ENCODE measurements around the gene PTPRR.
"Not testable (repeated sequence)": the region's sequence is repeated elsewhere in the genome, so short reads cannot be mapped to it uniquely, and the experiment has no call there.

PTPRR gene

GRCh38 chr12:70809887-70810286 is 110.7 kb downstream of the PTPRR start:
- no peak overlapping the region for H3K4me3 ChIP-seq (ENCODE audit: low read depth, low read length)
- no peaks in the 10 kb centered on the region for H3K36me3 ChIP-seq (ENCODE audit: control insufficient read depth, insufficient read depth, low read length)
- no peaks in the 10 kb centered on the region for H3K4me1 ChIP-seq (ENCODE audit: control insufficient read depth, insufficient read depth, low read length)
- no peaks in the 10 kb centered on the region for H3K27me3 ChIP-seq (ENCODE audit: control insufficient read depth, insufficient read depth, low read length)
- no peak overlapping the region for H3K9ac ChIP-seq (ENCODE audit: low read depth, low read length)
- no peaks in the 10 kb centered on the region for H3K9me3 ChIP-seq (ENCODE audit: control insufficient read depth, insufficient read depth, low read length)

DNA sequence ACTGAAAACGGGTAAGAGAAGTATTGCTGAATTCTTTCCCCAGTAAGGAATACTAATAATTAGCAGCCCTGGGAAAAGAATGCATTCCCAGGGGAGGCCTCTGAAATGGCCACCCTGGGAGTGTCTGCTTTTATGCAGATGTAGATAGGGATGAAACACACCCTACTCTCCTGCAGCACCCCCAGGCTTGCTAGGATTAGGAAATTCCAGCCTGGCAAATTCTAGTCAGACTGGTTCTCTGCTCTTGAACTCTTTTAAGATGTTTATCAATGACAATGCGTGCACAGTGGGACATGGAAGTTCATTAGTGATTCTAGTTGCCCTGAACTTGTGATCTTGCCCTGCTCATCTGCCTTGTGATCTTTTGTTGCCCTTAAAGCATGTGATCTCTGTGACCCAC is 112.5 kb downstream of the PTPRR start:
- not testable (repeated sequence) for H3K36me3 ChIP-seq (ENCODE audit: control insufficient read depth, insufficient read depth, low read length); H3K9me3 ChIP-seq (ENCODE audit: control insufficient read depth, insufficient read depth, low read length); H3K27me3 ChIP-seq (ENCODE audit: control insufficient read depth, insufficient read depth, low read length); H3K9ac ChIP-seq (ENCODE audit: low read depth, low read length); H3K4me1 ChIP-seq (ENCODE audit: control insufficient read depth, insufficient read depth, low read length); H3K4me3 ChIP-seq (ENCODE audit: low read depth, low read length)

DNA sequence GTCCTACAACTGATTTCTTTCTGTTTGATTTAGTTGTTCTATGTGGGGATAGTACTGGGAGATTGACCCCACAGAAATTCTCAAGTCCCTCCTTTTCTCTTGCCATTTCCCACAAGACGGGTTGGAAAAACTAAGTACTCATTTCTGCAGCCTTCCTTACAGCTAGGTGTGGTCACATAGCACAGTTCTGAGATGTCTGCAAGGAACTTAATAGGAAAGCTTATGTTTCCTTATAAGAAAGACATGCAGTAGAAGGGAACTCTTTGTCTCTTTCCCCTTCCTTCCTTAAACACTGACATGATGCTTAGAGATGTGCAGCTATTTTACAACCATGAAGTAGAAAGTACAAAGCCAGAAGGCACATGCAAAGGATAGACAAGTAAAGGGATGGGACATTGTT is 113.7 kb downstream of the PTPRR start:
- H3K4me1 ChIP-seq (ENCODE audit: control insufficient read depth, insufficient read depth, low read length), result no peaks in the 10 kb centered on the region
- H3K4me3 ChIP-seq (ENCODE audit: low read depth, low read length), result no peak overlapping the region
- no peaks in the 10 kb centered on the region for H3K36me3 ChIP-seq (ENCODE audit: control insufficient read depth, insufficient read depth, low read length)
- H3K9ac ChIP-seq (ENCODE audit: low read depth, low read length), result no peak overlapping the region
- H3K27me3 ChIP-seq (ENCODE audit: control insufficient read depth, insufficient read depth, low read length), result no peaks in the 10 kb centered on the region
- H3K9me3 ChIP-seq (ENCODE audit: control insufficient read depth, insufficient read depth, low read length), result no peaks in the 10 kb centered on the region

- Histone ChIP-seq H3K4me3 (ENCODE audit: low read depth, low read length) (no peak overlapping the region), H3K9ac (ENCODE audit: low read depth, low read length) (no peak overlapping the region)
These were observed 114.5 kb downstream of the PTPRR start for GRCh38 chr12:70806043-70806442.

DNA sequence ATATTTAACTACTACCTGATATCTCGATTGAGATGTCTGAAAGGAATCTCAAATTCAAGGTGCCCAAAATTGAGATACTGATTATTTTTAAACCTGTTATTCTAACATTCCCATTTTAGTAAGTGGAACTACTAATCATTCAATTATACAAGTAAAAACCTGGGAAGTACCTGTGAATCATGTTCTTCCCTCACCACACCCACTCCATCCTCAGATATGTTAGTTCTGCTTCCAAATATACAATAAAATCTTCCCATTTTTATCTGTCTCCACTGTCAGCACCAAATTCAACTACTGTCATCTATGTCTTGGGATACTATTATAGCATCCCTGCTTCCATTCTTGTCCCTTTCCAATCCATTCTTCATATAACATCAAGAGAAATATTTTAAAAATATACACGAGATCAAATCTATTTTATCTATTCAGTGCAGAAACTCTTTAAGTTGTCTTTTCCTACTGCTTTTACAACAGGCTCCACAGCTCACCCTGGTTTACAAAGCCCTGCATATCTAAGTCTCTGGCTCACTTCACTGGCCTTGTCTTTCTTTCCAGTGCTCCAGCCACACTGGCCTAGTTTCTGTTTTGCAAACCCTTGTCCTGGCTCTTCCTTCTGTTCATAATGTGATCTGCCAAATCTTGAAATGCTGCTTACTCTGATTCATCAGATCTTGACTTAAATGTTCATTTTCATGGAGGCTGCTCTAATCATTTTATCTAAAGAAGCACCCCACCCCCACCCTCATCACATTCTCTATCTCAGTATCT is 122.3 kb downstream of the PTPRR start:
- Histone ChIP-seq H3K4me3 (ENCODE audit: low read depth, low read length) (no peak overlapping the region), H3K9me3 (ENCODE audit: control insufficient read depth, insufficient read depth, low read length) (no peaks in the 10 kb centered on the region), H3K9ac (ENCODE audit: low read depth, low read length) (no peak overlapping the region), H3K4me1 (ENCODE audit: control insufficient read depth, insufficient read depth, low read length) (no peaks in the 10 kb centered on the region), H3K27me3 (ENCODE audit: control insufficient read depth, insufficient read depth, low read length) (no peaks in the 10 kb centered on the region), H3K36me3 (ENCODE audit: control insufficient read depth, insufficient read depth, low read length) (no peaks in the 10 kb centered on the region)

More at GRCh38 chr12:70806043-70806442, 114.5 kb downstream of the PTPRR start:
- no peaks in the 10 kb centered on the region for H3K9me3 ChIP-seq (ENCODE audit: control insufficient read depth, insufficient read depth, low read length)
- no peaks in the 10 kb centered on the region for H3K4me1 ChIP-seq (ENCODE audit: control insufficient read depth, insufficient read depth, low read length)
- no peaks in the 10 kb centered on the region for H3K27me3 ChIP-seq (ENCODE audit: control insufficient read depth, insufficient read depth, low read length)
- H3K36me3 ChIP-seq (ENCODE audit: control insufficient read depth, insufficient read depth, low read length), result no peaks in the 10 kb centered on the region

DNA sequence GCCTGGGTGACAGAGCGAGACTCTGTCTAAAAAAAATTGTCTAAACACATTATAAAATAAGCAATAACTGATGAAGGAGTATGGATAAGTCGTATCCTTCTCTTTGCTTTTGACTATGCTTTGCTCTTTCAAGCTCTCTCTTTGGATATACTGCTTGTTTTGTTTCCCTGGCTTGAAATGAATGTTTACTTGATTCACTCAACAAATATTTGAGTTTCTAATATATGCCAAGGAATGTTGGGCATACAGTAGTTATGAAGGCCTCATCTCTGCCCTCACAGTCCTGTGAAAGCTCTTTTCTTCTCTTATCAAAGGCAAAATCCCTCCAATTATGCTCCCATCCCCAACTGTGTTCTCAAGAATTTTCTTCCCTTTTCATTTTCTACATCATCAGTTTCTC is 123.5 kb downstream of the PTPRR start:
- no peak overlapping the region for H3K4me3 ChIP-seq (ENCODE audit: low read depth, low read length)
- no peaks in the 10 kb centered on the region for H3K36me3 ChIP-seq (ENCODE audit: control insufficient read depth, insufficient read depth, low read length)
- no peaks in the 10 kb centered on the region for H3K4me1 ChIP-seq (ENCODE audit: control insufficient read depth, insufficient read depth, low read length)
- no peaks in the 10 kb centered on the region for H3K9me3 ChIP-seq (ENCODE audit: control insufficient read depth, insufficient read depth, low read length)
- H3K9ac ChIP-seq (ENCODE audit: low read depth, low read length), result no peak overlapping the region
- H3K27me3 ChIP-seq (ENCODE audit: control insufficient read depth, insufficient read depth, low read length), result no peaks in the 10 kb centered on the region

DNA sequence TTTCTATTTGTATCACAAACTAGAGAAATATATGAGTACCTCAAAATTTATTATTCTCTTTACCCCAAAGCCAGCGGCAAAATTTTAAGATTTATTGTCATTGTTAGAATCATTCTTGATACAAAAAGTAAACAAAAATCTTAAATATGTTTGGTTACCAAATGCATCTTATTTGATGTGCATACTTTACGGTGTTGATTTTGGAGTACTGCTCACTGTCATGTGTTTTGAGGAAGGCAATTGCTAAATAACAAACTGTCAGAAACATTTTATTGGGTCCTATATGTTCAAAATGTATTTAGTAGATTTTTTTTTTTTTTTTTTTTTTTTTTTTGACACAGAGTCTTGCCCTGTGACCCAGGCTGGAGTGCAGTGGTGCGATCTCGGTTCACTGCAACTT is 124.9 kb downstream of the PTPRR start:
- H3K4me3 ChIP-seq (ENCODE audit: low read depth, low read length), result no peak overlapping the region
- H3K9me3 ChIP-seq (ENCODE audit: control insufficient read depth, insufficient read depth, low read length), result no peaks in the 10 kb centered on the region
- no peak overlapping the region for H3K9ac ChIP-seq (ENCODE audit: low read depth, low read length)

GRCh38 chr12:70794131-70794530 is 126.4 kb downstream of the PTPRR start:
- Histone ChIP-seq H3K36me3 (ENCODE audit: control insufficient read depth, insufficient read depth, low read length) (no peaks in the 10 kb centered on the region), H3K9ac (ENCODE audit: low read depth, low read length) (no peak overlapping the region), H3K9me3 (ENCODE audit: control insufficient read depth, insufficient read depth, low read length) (no peaks in the 10 kb centered on the region), H3K4me1 (ENCODE audit: control insufficient read depth, insufficient read depth, low read length) (no peaks in the 10 kb centered on the region), H3K27me3 (ENCODE audit: control insufficient read depth, insufficient read depth, low read length) (no peaks in the 10 kb centered on the region), H3K4me3 (ENCODE audit: low read depth, low read length) (no peak overlapping the region)

More for the DNA sequence above, 124.9 kb downstream of the PTPRR start:
- Histone ChIP-seq H3K36me3 (ENCODE audit: control insufficient read depth, insufficient read depth, low read length) (no peaks in the 10 kb centered on the region), H3K27me3 (ENCODE audit: control insufficient read depth, insufficient read depth, low read length) (no peaks in the 10 kb centered on the region), H3K4me1 (ENCODE audit: control insufficient read depth, insufficient read depth, low read length) (no peaks in the 10 kb centered on the region)

GRCh38 chr12:70788774-70789173 is 131.8 kb downstream of the PTPRR start:
- Histone ChIP-seq H3K4me1 (ENCODE audit: control insufficient read depth, insufficient read depth, low read length) (no peaks in the 10 kb centered on the region), H3K27me3 (ENCODE audit: control insufficient read depth, insufficient read depth, low read length) (no peaks in the 10 kb centered on the region), H3K9me3 (ENCODE audit: control insufficient read depth, insufficient read depth, low read length) (no peaks in the 10 kb centered on the region), H3K9ac (ENCODE audit: low read depth, low read length) (no peak overlapping the region), H3K36me3 (ENCODE audit: control insufficient read depth, insufficient read depth, low read length) (no peaks in the 10 kb centered on the region), H3K4me3 (ENCODE audit: low read depth, low read length) (no peak overlapping the region)

GRCh38 chr12:70787612-70788011 is 132.9 kb downstream of the PTPRR start:
- no peak overlapping the region for H3K9ac ChIP-seq (ENCODE audit: low read depth, low read length)
- no peaks in the 10 kb centered on the region for H3K36me3 ChIP-seq (ENCODE audit: control insufficient read depth, insufficient read depth, low read length)
- no peaks in the 10 kb centered on the region for H3K27me3 ChIP-seq (ENCODE audit: control insufficient read depth, insufficient read depth, low read length)
- H3K4me3 ChIP-seq (ENCODE audit: low read depth, low read length), result no peak overlapping the region
- H3K4me1 ChIP-seq (ENCODE audit: control insufficient read depth, insufficient read depth, low read length), result no peaks in the 10 kb centered on the region
- no peaks in the 10 kb centered on the region for H3K9me3 ChIP-seq (ENCODE audit: control insufficient read depth, insufficient read depth, low read length)

DNA sequence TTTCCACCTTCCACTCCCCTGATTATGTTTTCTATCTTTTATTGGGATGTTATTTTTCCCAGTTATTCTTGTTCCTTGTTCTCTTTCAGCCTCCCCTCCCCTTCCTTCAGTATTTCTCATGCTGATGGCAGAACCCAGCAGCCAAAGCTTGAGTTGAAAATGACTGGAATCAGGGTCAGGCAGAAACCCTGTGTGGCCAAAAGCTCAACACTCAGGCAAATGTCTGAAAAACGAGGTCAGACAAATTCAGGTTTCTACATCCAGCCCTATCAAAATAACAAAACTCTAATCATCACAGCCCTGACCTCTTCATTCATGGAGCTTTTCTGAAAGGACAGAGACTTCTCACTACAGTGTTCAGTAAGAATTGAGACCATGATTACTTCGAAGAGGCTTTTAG is 134.6 kb downstream of the PTPRR start:
- no peaks in the 10 kb centered on the region for H3K36me3 ChIP-seq (ENCODE audit: control insufficient read depth, insufficient read depth, low read length)
- H3K9ac ChIP-seq (ENCODE audit: low read depth, low read length), result no peak overlapping the region
- H3K4me1 ChIP-seq (ENCODE audit: control insufficient read depth, insufficient read depth, low read length), result no peaks in the 10 kb centered on the region
- H3K4me3 ChIP-seq (ENCODE audit: low read depth, low read length), result no peak overlapping the region
- H3K27me3 ChIP-seq (ENCODE audit: control insufficient read depth, insufficient read depth, low read length), result no peaks in the 10 kb centered on the region
- H3K9me3 ChIP-seq (ENCODE audit: control insufficient read depth, insufficient read depth, low read length), result no peaks in the 10 kb centered on the region

DNA sequence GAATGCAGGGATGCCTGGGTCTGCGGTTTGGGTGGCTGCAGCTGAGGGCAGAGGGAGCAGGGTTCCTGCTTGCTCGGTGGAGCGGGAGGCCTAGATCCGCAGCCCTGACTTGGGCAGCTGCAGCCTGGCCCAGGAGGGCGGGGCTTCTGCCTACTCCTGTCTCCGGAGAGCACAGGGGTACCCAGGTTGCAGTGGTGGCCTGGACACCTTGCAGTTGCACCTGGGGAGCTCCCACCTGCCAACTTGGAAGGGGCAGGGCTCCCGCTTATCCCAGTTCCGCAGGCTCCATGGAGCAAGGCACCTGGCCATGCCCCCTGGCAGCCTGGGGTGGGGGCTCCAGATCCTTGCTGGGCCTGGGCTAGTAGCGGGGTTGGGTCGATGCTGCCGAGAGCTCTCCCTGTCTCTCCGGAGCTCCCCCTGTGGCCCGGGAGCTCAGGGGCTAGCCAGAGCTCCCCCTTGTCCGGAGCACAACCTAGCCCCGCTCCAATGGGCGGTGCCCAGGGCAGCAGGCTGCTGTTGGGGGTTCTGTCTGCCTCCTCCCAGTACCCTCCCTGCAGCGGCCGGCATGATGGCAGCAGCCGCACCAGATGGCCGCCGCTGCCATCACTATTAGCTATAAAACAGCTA is 136.4 kb downstream of the PTPRR start:
- H3K27me3 ChIP-seq (ENCODE audit: control insufficient read depth, insufficient read depth, low read length), result no peaks in the 10 kb centered on the region
- H3K9ac ChIP-seq (ENCODE audit: low read depth, low read length), result no peak overlapping the region
- H3K4me3 ChIP-seq (ENCODE audit: low read depth, low read length), result no peak overlapping the region
- no peaks in the 10 kb centered on the region for H3K4me1 ChIP-seq (ENCODE audit: control insufficient read depth, insufficient read depth, low read length)
- no peaks in the 10 kb centered on the region for H3K9me3 ChIP-seq (ENCODE audit: control insufficient read depth, insufficient read depth, low read length)
- no peaks in the 10 kb centered on the region for H3K36me3 ChIP-seq (ENCODE audit: control insufficient read depth, insufficient read depth, low read length)

All from iPS-15b (cell line).